H1 (cell line): ENCODE data around the gene HSPA4. TPM values are rescaled to one million over a fixed set of nuclear protein-coding genes. Genes with fewer than 3 reads are reported as not detected.

Source experiments
- CTCF ChIA-PET: fragments of 300-600 bp; sonication (Branson Sonifier 250); formaldehyde crosslinking; loops from one replicate; lab custom pipeline; 2021; ENCODE audit not compliant: partially characterized antibody; lab: Charles Lee
- POLR2A ChIA-PET: fragments of 300-600 bp; sonication (Branson Sonifier 250); formaldehyde crosslinking; loops from one replicate; lab custom pipeline; 2021; ENCODE audit warnings: inconsistent platforms; ENCODE audit not compliant: partially characterized antibody; lab: Charles Lee
- DNase-seq, 2 experiments: peaks; one replicate each; pipeline versions ENCODE4 v3.0.0 to v3.0.0-alpha.2; 2010 to 2022; ENCODE audit warnings: low spot score in 2 of 2, low read depth in 1 of 2, mixed read lengths in 1 of 2
- FAIRE-seq: peaks from 2 replicates; lab custom pipeline; 2011; peaks lifted over from hg19 to GRCh38; lab: Jason Lieb, UNC
- H2AFZ ChIP-seq: 2 replicates; pipeline ENCODE4 v1.8.1; 2012; ENCODE audit warnings: low read length, inconsistent platforms
- H2AK5ac ChIP-seq: 2 replicates; pipeline ENCODE4 v1.6.1; 2013; ENCODE audit warnings: low read depth, low read length
- H2BK120ac ChIP-seq: replicated peaks from 2 replicates; pipeline ENCODE3; 2013; ENCODE audit warnings: low read depth, low read length, inconsistent platforms
- H2BK12ac ChIP-seq: 2 replicates; pipeline ENCODE4 v1.6.1; 2013; ENCODE audit warnings: low read depth, low read length
- H2BK15ac ChIP-seq: 2 replicates; pipeline ENCODE4 v1.6.1; 2013; ENCODE audit warnings: low read length
- H2BK20ac ChIP-seq: 2 replicates; pipeline ENCODE4 v1.6.1; 2013; ENCODE audit warnings: low read length
- H2BK5ac ChIP-seq: 2 replicates; pipeline ENCODE4 v1.6.1; 2013; ENCODE audit warnings: low read depth, low read length
- H3K14ac ChIP-seq: 2 replicates; pipeline ENCODE4 v1.6.1; 2013; ENCODE audit warnings: inconsistent platforms; ENCODE audit not compliant: insufficient read length
- H3K18ac ChIP-seq: 2 replicates; pipeline ENCODE4 v1.6.1; 2013; ENCODE audit warnings: low read length; ENCODE audit errors: extremely low read depth
- H3K23ac ChIP-seq: 2 replicates; pipeline ENCODE4 v1.6.1; 2013; ENCODE audit warnings: inconsistent platforms; ENCODE audit not compliant: insufficient read length
- H3K23me2 ChIP-seq: 2 replicates; pipeline ENCODE4 v1.6.1; 2013; ENCODE audit warnings: low read depth, low read length
- H3K27ac ChIP-seq: 2 replicates; pipeline ENCODE4 v1.6.1; 2011; ENCODE audit warnings: low read depth, low read length, inconsistent platforms
- H3K27me3 ChIP-seq, 4 experiments: replicated peaks in 1 of 4; 1 replicate in 1 of 4; 2 replicates in 3 of 4; pipeline versions ENCODE4 v1.6.1 to v1.8.1; 2011 to 2013; ENCODE audit warnings: low read length in 3 of 4, mild to moderate bottlenecking in 3 of 4, inconsistent platforms in 2 of 4, mixed read lengths in 2 of 4, moderate library complexity in 1 of 4; ENCODE audit not compliant: control insufficient read depth in 3 of 4, insufficient read depth in 3 of 4; ENCODE audit errors: extremely low read depth in 1 of 4
- H3K36me3 ChIP-seq, 4 experiments: 2 replicates each; pipeline versions ENCODE4 v1.6.1 to v1.8.1; 2011 to 2013; ENCODE audit warnings: mild to moderate bottlenecking in 4 of 4, low read length in 3 of 4, moderate library complexity in 2 of 4, control low read depth in 1 of 4, inconsistent platforms in 1 of 4; ENCODE audit not compliant: insufficient read depth in 4 of 4, control insufficient read depth in 2 of 4
- H3K4ac ChIP-seq: replicated peaks from 2 replicates; pipeline ENCODE3; 2013; ENCODE audit warnings: low read length, low read depth, mixed read lengths, inconsistent platforms; ENCODE audit not compliant: insufficient read length
- H3K4me1 ChIP-seq, 4 experiments: replicated peaks in 1 of 4; 1 replicate in 1 of 4; 2 replicates in 3 of 4; pipeline versions ENCODE4 v1.6.1 to v1.8.1; 2011 to 2013; ENCODE audit warnings: low read length in 3 of 4, inconsistent platforms in 2 of 4, mixed read lengths in 1 of 4; ENCODE audit not compliant: insufficient read depth in 4 of 4, control insufficient read depth in 3 of 4
- H3K4me2 ChIP-seq, 2 experiments: 2 replicates each; pipeline versions ENCODE4 v1.6.1 to v1.8.1; 2011 to 2013; ENCODE audit warnings: low read depth in 2 of 2, low read length in 2 of 2, control low read depth in 1 of 2, inconsistent platforms in 1 of 2, mild to moderate bottlenecking in 1 of 2; ENCODE audit not compliant: insufficient read depth in 1 of 2
- H3K4me3 ChIP-seq, 4 experiments: fragments of 200-600, 300-600 bp in 1 of 4; sonication (generic), shearing (Covaris generic), sonication (Bioruptor Twin) in 1 of 4; 2 replicates each; pipeline versions ENCODE4 v1.5.1 to v1.8.1; 2011 to 2016; ENCODE audit warnings: low read length in 4 of 4, low read depth in 3 of 4, control low read depth in 2 of 4, inconsistent platforms in 2 of 4, mild to moderate bottlenecking in 2 of 4, mixed read lengths in 1 of 4, moderate library complexity in 1 of 4; ENCODE audit not compliant: insufficient read depth in 2 of 4; ENCODE audit errors: extremely low read depth in 1 of 4
- H3K56ac ChIP-seq: replicated peaks from 2 replicates; pipeline ENCODE3; 2013; ENCODE audit warnings: low read depth, mild to moderate bottlenecking, mixed read lengths, low read length, inconsistent platforms; ENCODE audit not compliant: insufficient read length
- H3K79me1 ChIP-seq: 2 replicates; pipeline ENCODE4 v1.6.1; 2013; ENCODE audit warnings: low read depth, low read length, control low read depth
- H3K79me2 ChIP-seq, 2 experiments: 2 replicates each; pipeline versions ENCODE4 v1.6.1 to v1.8.1; 2012 to 2013; ENCODE audit warnings: low read length in 2 of 2, mild to moderate bottlenecking in 2 of 2, inconsistent platforms in 1 of 2; ENCODE audit not compliant: insufficient read depth in 2 of 2, control insufficient read depth in 1 of 2
- H3K9ac ChIP-seq, 4 experiments: replicated peaks in 1 of 4; 1 replicate in 1 of 4; 2 replicates in 3 of 4; pipeline versions ENCODE4 v1.6.1 to v1.8.1; 2011 to 2013; ENCODE audit warnings: low read depth in 3 of 4, low read length in 3 of 4, control low read depth in 2 of 4, mild to moderate bottlenecking in 2 of 4, moderate library complexity in 2 of 4, inconsistent platforms in 1 of 4; ENCODE audit errors: extremely low read depth in 1 of 4
- H3K9me3 ChIP-seq, 2 experiments: 2 replicates each; pipeline versions ENCODE4 v1.6.1 to v1.8.1; 2012 to 2013; ENCODE audit warnings: mild to moderate bottlenecking in 2 of 2, moderate library complexity in 2 of 2, control low read depth in 1 of 2, inconsistent platforms in 1 of 2, low read depth in 1 of 2, low read length in 1 of 2, mixed read lengths in 1 of 2; ENCODE audit not compliant: insufficient read depth in 2 of 2
- H4K20me1 ChIP-seq, 2 experiments: replicated peaks in 1 of 2; 2 replicates each; pipeline versions ENCODE3 to v1.8.1; 2011 to 2013; ENCODE audit warnings: inconsistent platforms in 2 of 2, low read length in 2 of 2, mild to moderate bottlenecking in 1 of 2; ENCODE audit not compliant: insufficient read depth in 2 of 2, control insufficient read depth in 1 of 2
- H4K5ac ChIP-seq: 2 replicates; pipeline ENCODE4 v1.6.1; 2013; ENCODE audit warnings: low read length, low read depth, mixed read lengths, inconsistent platforms; ENCODE audit not compliant: insufficient read length
- H4K8ac ChIP-seq: 2 replicates; pipeline ENCODE4 v1.8.0; 2013; ENCODE audit warnings: mild to moderate bottlenecking, moderate library complexity, low read length, inconsistent platforms; ENCODE audit not compliant: insufficient read depth; ENCODE audit errors: extremely low read depth
- H4K91ac ChIP-seq: replicated peaks from 2 replicates; pipeline ENCODE3; 2013; ENCODE audit warnings: low read length, mixed read lengths, inconsistent platforms; ENCODE audit not compliant: insufficient read length
- CBX5 ChIP-seq: fragments of 300-800, 300-1000 bp; sonication (generic); IDR thresholded peaks from 2 replicates; pipeline ENCODE4 v1.7.1; 2016; ENCODE audit warnings: antibody characterized with exemption, low read length, low read depth
- HDAC6 ChIP-seq: IDR thresholded peaks from one replicate; pipeline ENCODE4 v1.7.1; 2012; ENCODE audit warnings: low read depth, mild to moderate bottlenecking, inconsistent platforms, low read length, moderate library complexity
- KDM1A ChIP-seq: fragments of 200-600, 300-600 bp; sonication (generic); IDR thresholded peaks from 2 replicates; pipeline ENCODE4 v1.7.1; 2016; ENCODE audit warnings: mild to moderate bottlenecking, low read length, borderline replicate concordance
- POLR2A ChIP-seq, 2 experiments: IDR thresholded peaks; 1 replicate in 1 of 2; 2 replicates in 1 of 2; pipeline ENCODE4 v1.6.1; 2011; ENCODE audit warnings: low read depth in 2 of 2, low read length in 2 of 2, mild to moderate bottlenecking in 2 of 2; ENCODE audit errors: control extremely low read depth in 1 of 2
- RXRA ChIP-seq: IDR thresholded peaks from 2 replicates; pipeline ENCODE4 v1.6.1; 2011; ENCODE audit warnings: low read depth, mild to moderate bottlenecking, low read length, moderate library complexity; ENCODE audit not compliant: insufficient read depth
- SP4 ChIP-seq: IDR thresholded peaks from 2 replicates; pipeline ENCODE4 v1.6.1; 2012; ENCODE audit warnings: low read length, inconsistent platforms
- SRF ChIP-seq: IDR thresholded peaks from 2 replicates; pipeline ENCODE4 v1.6.1; 2011; ENCODE audit warnings: mild to moderate bottlenecking, low read depth, low read length, moderate library complexity
- TEAD4 ChIP-seq: IDR thresholded peaks from 2 replicates; pipeline ENCODE4 v1.6.1; 2012; ENCODE audit warnings: low read depth, low read length, inconsistent platforms, mixed read lengths
- ZNF274 ChIP-seq: IDR thresholded peaks from 2 replicates; pipeline ENCODE4 v1.7.0; 2012; ENCODE audit warnings: low read length, borderline replicate concordance; ENCODE audit errors: extremely low read depth
- WGBS, 2 experiments: shearing (Covaris generic) in 1 of 2; methylation state at CpG; one replicate each; pipeline versions ENCODE4 v1.1.6 to v1.1.7; 2013 to 2015; ENCODE audit warnings: low lambda C conversion rate in 2 of 2, mixed read lengths in 2 of 2, inconsistent platforms in 1 of 2, low coverage in 1 of 2, missing lambda C conversion rate in 1 of 2; ENCODE audit not compliant: insufficient replicate concordance in 2 of 2, insufficient coverage in 1 of 2, insufficient read length in 1 of 2; ENCODE audit errors: extremely low coverage in 1 of 2, missing lambda C conversion rate in 1 of 2; 5-methylcytosine and 5-hydroxymethylcytosine counted together
- polyA plus RNA-seq, 7 experiments: library from polyadenylated mRNA; depleted of rRNA in 3 of 7; stranded (reverse) in 5 of 7; unstranded in 2 of 7; fragments of >200 nt in 5 of 7; fragments of 200-250 nt in 2 of 7; gene quantifications; 1 replicate in 5 of 7; 2 replicates in 1 of 7; 4 replicates in 1 of 7; pipeline versions ENCODE4 v1.2.1 to v1.2.3, GENCODE V29; 2011 to 2013; ENCODE audit warnings: missing spikeins in 2 of 7, mixed read lengths in 2 of 7
- total RNA-seq: library from RNA; stranded (reverse); fragmentation: NEBNext Ultra II Directional; extraction: Animal tissue kit (Norgen Biotek cat#: 25700); gene quantifications from 2 replicates; pipeline ENCODE4 v1.2.1, GENCODE V29; 2021

Gene HSPA4
- total and polyA plus RNA-seq, 2 of the 8 experiments (the other 6 are each of a cell fraction or from before 2014, with no cell fraction given), result 28.9 to 445 TPM

- ChIA-PET CTCF (no interaction called here), POLR2A (no interaction called here)
- Histone ChIP-seq H2AK5ac (no peak overlapping the region), H3K9ac (no peak overlapping the region), H2BK20ac (no peak overlapping the region), H2BK5ac (no peak overlapping the region), H3K4me1 (peaks cover 0 to 6% (median 1%) of the 10 kb centered on the region in 4 experiments; a peak in 1 of 7 replicates), H3K79me2 (peaks cover 25 to 97% of the 10 kb centered on the region in 2 experiments), H3K23ac (no peak overlapping the region), H3K4me2 (no peak overlapping the region), H3K14ac (no peak overlapping the region), H2AFZ (no peak overlapping the region), H2BK120ac (no peak overlapping the region), H3K79me1 (peaks cover 7% of the 10 kb centered on the region), H3K9me3 (no peaks in the 10 kb centered on the region), H4K8ac (no peak overlapping the region), H3K56ac (no peak overlapping the region), H3K27ac (no peak overlapping the region), H3K36me3 (peaks cover 12 to 53% (median 35%) of the 10 kb centered on the region in 4 experiments), H3K4me3 (no peak overlapping the region), H3K23me2 (no peaks in the 10 kb centered on the region), H3K18ac (no peak overlapping the region), H4K20me1 (peaks cover 4 to 10% of the 10 kb centered on the region in 2 experiments), H4K5ac (no peak overlapping the region), H3K27me3 (no peaks in the 10 kb centered on the region), H2BK15ac (no peak overlapping the region), H2BK12ac (no peak overlapping the region), H4K91ac (no peak overlapping the region), H3K4ac (no peak overlapping the region)
- FAIRE-seq (no peak), DNase-seq (no peak)
- WGBS, 2 experiments, result 93% methylated on average over 2 of the region's 2 CpGs; no CpG with 5 or more reads in 1 of the 2 experiments
- no peak for TF ChIP-seq ZNF274
- no peak for TF ChIP-seq RXRA
- no peak for TF ChIP-seq HDAC6
- TF ChIP-seq POLR2A (IDR thresholded peaks at IDR 0.05; ENCODE audit: control extremely low read depth in 1 of 2, low read depth in 2 of 2, low read length in 2 of 2), result no peak
- TF ChIP-seq TEAD4, result no peak
- no peak for TF ChIP-seq CBX5
- TF ChIP-seq SRF, result no peak
- TF ChIP-seq SP4, result no peak
- no peak for TF ChIP-seq KDM1A
Observed at GRCh38 chr5:133066045-133066444, 14.2 kb downstream of the HSPA4 start.
